KMS-11 (cell line): ENCODE measurements around the gene DHRS3.

ENCODE experiments used
- H2AFZ ChIP-seq: fragments of 200-600 bp; sonication (generic); 2 replicates; pipeline ENCODE4 v1.6.1; 2016; ENCODE audit warnings: antibody characterized with exemption, mixed run types, low read depth
- H3K27ac ChIP-seq: fragments of 200-600 bp; sonication (generic); 2 replicates; pipeline ENCODE4 v1.6.1; 2016; ENCODE audit warnings: mild to moderate bottlenecking, mixed run types
- H3K27me3 ChIP-seq: fragments of 200-600 bp; sonication (generic); 2 replicates; pipeline ENCODE4 v1.6.1; 2017; ENCODE audit warnings: mild to moderate bottlenecking, low read depth, mixed run types, moderate library complexity; ENCODE audit not compliant: insufficient read depth
- H3K36me3 ChIP-seq: fragments of 200-600 bp; sonication (generic); 2 replicates; pipeline ENCODE4 v1.6.1; 2017; ENCODE audit warnings: mild to moderate bottlenecking, mixed run types; ENCODE audit not compliant: insufficient read depth
- H3K4me1 ChIP-seq: fragments of 200-600 bp; sonication (generic); 2 replicates; pipeline ENCODE4 v1.6.1; 2016; ENCODE audit warnings: mild to moderate bottlenecking, low read depth, mixed run types; ENCODE audit not compliant: poor library complexity, severe bottlenecking
- H3K4me2 ChIP-seq: fragments of 200-600 bp; sonication (generic); 2 replicates; pipeline ENCODE4 v1.7.0; 2016; ENCODE audit warnings: mild to moderate bottlenecking, mixed run types
- H3K4me3 ChIP-seq: fragments of 200-600 bp; sonication (generic); IDR thresholded peaks from 2 replicates; pipeline ENCODE4 v1.6.1; 2017; ENCODE audit warnings: low read depth, low read length, mixed read lengths; ENCODE audit not compliant: insufficient read depth
- H3K79me2 ChIP-seq: fragments of 200-600 bp; sonication (generic); 2 replicates; pipeline ENCODE4 v1.6.1; 2016; ENCODE audit warnings: low read depth, mixed run types; ENCODE audit not compliant: insufficient read depth
- H3K9ac ChIP-seq: fragments of 200-600 bp; sonication (generic); 2 replicates; pipeline ENCODE4 v1.6.1; 2016; ENCODE audit warnings: mild to moderate bottlenecking, mixed run types
- H4K20me1 ChIP-seq: fragments of 200-600 bp; sonication (generic); 2 replicates; pipeline ENCODE4 v1.6.1; 2016; ENCODE audit warnings: mild to moderate bottlenecking, mixed run types; ENCODE audit not compliant: insufficient read depth
- TF ChIP-seq, protein P1 (sequence below): fragments of 200-600 bp; sonication (generic); conservative IDR thresholded peaks from 2 replicates; pipeline ENCODE4 v1.6.1; 2017; ENCODE audit warnings: low read depth, mild to moderate bottlenecking, antibody characterized with exemption, low read length, moderate library complexity, mixed read lengths

DHRS3 gene

DNA sequence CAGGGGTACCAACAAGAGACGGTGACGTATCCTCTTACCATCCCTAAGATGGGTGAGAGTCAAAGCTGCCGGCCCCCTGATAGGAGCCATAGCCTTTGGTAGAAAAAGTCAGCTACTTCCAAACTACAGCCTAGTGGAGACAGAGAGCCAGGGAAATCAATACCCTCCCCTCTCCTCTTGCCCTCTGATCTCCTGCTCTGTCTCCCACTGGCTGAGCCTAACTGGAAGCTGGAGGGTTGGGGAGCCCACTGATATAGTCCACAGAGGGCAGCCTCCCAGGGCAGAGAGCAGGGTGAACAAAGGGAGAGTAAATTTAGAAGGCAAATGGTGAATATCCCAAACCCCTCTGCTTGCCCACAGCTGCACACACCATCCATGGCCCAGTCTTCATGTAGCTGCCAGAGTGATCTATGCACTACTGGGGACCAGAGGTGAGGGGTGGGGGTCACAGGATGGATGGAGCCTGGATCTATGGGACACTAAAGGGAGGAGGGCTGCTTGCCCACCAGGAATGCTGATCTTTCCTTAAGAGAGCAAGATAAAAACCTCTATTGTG is 80.0 kb downstream of the DHRS3 start:
- Histone ChIP-seq H3K36me3 (no peaks in the 10 kb centered on the region), H3K79me2 (no peaks in the 10 kb centered on the region), H3K27me3 (0 out of 2 replicates have a peak, but pooled peaks cover 5% of the 10 kb centered on the region), H4K20me1 (no peaks in the 10 kb centered on the region), H3K4me1 (no peaks in the 10 kb centered on the region), H3K4me3 (no peak overlapping the region), H2AFZ (no peak overlapping the region), H3K4me2 (no peak overlapping the region), H3K9ac (no peak overlapping the region), H3K27ac (no peak overlapping the region)
- TF ChIP-seq, protein P1, sequence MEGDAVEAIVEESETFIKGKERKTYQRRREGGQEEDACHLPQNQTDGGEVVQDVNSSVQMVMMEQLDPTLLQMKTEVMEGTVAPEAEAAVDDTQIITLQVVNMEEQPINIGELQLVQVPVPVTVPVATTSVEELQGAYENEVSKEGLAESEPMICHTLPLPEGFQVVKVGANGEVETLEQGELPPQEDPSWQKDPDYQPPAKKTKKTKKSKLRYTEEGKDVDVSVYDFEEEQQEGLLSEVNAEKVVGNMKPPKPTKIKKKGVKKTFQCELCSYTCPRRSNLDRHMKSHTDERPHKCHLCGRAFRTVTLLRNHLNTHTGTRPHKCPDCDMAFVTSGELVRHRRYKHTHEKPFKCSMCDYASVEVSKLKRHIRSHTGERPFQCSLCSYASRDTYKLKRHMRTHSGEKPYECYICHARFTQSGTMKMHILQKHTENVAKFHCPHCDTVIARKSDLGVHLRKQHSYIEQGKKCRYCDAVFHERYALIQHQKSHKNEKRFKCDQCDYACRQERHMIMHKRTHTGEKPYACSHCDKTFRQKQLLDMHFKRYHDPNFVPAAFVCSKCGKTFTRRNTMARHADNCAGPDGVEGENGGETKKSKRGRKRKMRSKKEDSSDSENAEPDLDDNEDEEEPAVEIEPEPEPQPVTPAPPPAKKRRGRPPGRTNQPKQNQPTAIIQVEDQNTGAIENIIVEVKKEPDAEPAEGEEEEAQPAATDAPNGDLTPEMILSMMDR: no peak

DNA sequence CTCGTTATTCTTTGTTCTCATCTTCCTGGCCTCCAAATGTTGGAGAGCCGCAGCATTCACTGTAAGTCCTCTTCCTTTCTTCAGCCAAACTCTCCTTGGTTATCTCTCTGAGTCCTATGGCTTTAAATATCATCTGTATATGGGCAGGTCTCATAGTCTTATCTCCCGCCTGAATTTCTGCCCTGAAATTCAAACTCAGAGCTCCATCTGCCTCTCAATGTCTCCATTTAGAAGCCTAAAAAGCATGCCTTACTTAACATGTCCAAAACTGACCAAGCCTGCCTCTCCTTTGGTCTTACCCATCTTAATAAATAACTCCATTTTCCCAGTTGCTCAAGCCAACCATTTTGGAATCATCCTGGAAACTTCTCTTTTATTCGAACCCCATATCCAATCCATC is 80.7 kb downstream of the DHRS3 start:
- Histone ChIP-seq H3K27ac (no peak overlapping the region), H3K79me2 (no peaks in the 10 kb centered on the region), H3K4me1 (no peaks in the 10 kb centered on the region), H3K4me3 (no peak overlapping the region), H3K36me3 (no peaks in the 10 kb centered on the region), H4K20me1 (no peaks in the 10 kb centered on the region), H3K9ac (no peak overlapping the region), H3K4me2 (no peak overlapping the region), H2AFZ (no peak overlapping the region), H3K27me3 (0 out of 2 replicates have a peak, but pooled peaks cover 5% of the 10 kb centered on the region)
- TF ChIP-seq, protein P1: no peak

DNA sequence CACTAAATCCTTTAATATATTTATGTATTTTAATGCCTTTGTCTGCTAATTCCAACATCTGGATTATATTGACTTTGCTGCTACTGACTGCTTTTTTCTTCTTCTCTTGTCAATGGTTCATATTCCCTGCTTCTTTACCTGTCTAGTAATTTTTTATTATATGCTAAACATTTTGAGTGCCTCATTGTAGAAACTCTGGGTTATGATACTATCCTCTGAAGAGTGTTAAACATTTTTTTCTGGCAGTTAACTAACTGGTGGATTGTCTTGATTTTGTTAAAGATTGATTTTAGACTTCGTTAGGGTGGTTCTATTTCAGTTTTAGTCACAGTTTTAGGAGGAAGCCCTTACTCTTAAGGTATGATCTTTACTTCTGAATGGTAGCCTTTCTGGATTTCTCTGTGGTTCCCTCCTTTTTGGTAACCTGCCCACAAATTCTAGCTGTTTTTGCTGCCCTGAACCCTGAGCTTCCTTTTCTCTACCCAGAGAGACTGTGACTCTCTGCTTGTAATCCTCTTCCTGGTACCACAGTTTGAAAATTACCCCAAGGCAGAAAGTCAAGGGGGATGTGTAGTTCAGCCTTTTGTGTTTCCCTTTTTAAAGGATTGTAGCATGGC is 81.9 kb downstream of the DHRS3 start:
- Histone ChIP-seq H3K36me3 (no peaks in the 10 kb centered on the region), H3K4me3 (no peak overlapping the region), H3K4me1 (no peaks in the 10 kb centered on the region), H3K27ac (no peak overlapping the region), H3K27me3 (0 out of 2 replicates have a peak, but pooled peaks cover 5% of the 10 kb centered on the region), H4K20me1 (no peaks in the 10 kb centered on the region), H2AFZ (no peak overlapping the region), H3K4me2 (no peak overlapping the region), H3K9ac (no peak overlapping the region), H3K79me2 (no peaks in the 10 kb centered on the region)
- TF ChIP-seq, protein P1: no peak

DNA sequence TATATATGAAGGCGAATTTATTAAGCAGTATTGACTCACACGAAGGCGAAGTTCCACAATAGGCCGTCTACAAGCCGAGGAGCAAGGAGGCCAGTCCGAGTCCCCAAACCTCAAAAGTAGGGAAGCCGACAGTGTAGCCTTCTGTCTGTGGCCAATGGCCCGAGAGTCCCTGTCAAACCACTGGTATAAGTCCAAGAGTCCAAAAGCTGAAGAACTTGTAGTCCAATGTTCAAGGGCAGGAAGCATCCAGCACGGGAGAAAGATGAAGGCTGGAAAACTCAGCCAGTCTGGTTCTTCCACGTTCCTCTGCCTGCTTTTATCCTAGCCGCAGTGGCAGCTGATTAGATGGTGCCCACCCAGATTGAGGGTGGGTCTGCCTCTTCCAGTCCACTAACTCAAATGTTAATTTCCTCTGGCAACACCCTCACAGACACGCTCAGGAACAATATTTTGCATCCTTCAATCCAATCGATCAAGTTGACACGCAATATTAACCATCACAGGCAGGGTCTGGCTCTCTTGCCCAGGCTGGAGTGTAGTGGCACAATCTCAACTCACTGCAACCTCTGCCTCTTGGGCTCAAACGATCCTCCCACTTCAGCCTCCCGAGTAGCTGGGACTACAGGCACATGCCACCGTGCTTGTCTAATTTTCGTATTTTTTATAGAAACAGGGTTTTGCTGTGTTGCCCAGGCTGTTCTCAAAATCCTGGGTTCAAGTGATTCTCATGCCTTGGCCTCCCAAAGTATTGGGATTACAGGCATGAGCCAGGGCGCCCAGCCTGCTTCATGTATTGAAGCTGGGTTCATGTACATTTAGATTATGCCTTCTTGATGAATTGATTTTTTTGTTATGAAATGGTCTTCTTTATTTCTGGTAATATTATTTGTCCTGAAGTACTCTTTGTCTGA is 85.3 kb downstream of the DHRS3 start:
- H3K27ac ChIP-seq: no peak overlapping the region

More for the DNA sequence above, 85.3 kb downstream of the DHRS3 start:
- H2AFZ ChIP-seq: no peak overlapping the region
- no peaks in the 10 kb centered on the region for H4K20me1 ChIP-seq
- H3K4me3 ChIP-seq: no peak overlapping the region
- H3K4me1 ChIP-seq: no peaks in the 10 kb centered on the region
- H3K36me3 ChIP-seq: no peaks in the 10 kb centered on the region
- TF ChIP-seq, protein P1: no peak
- H3K9ac ChIP-seq: no peak overlapping the region
- H3K79me2 ChIP-seq: no peaks in the 10 kb centered on the region
- 0 out of 2 replicates have a peak, but pooled peaks cover 5% of the 10 kb centered on the region for H3K27me3 ChIP-seq
- no peak overlapping the region for H3K4me2 ChIP-seq
